HEK293T (cell line): ENCODE measurements around the gene RAB40B.

Source experiments
- ARNT ChIP-seq: fragments of 450-650 bp; IDR thresholded peaks from 2 replicates; pipeline ENCODE4 v1.6.1; 2017; ENCODE audit warnings: mild to moderate bottlenecking
- BHLHE40 ChIP-seq: fragments of 450-650 bp; IDR thresholded peaks from 2 replicates; pipeline ENCODE4 v1.6.1; 2016; ENCODE audit warnings: mild to moderate bottlenecking, moderate library complexity, borderline replicate concordance
- ELF4 ChIP-seq: fragments of 450-650 bp; IDR thresholded peaks from 2 replicates; pipeline ENCODE4 v1.6.1; 2017; ENCODE audit warnings: antibody characterized with exemption
- FOXA1 ChIP-seq: fragments of 450-650 bp; IDR thresholded peaks from 2 replicates; pipeline ENCODE4 v1.6.1; 2016; ENCODE audit warnings: mild to moderate bottlenecking
- FOXK2 ChIP-seq: fragments of 450-650 bp; IDR thresholded peaks from 2 replicates; pipeline ENCODE4 v1.6.1; 2016; ENCODE audit warnings: mild to moderate bottlenecking
- FOXM1 ChIP-seq: fragments of 450-650 bp; IDR thresholded peaks from 2 replicates; pipeline ENCODE4 v1.6.1; 2017; ENCODE audit warnings: mild to moderate bottlenecking, borderline replicate concordance
- HDGF ChIP-seq: fragments of 450-650 bp; IDR thresholded peaks from 2 replicates; pipeline ENCODE4 v1.6.1; 2017; ENCODE audit warnings: antibody characterized with exemption, borderline replicate concordance
- L3MBTL2 ChIP-seq: fragments of 450-650 bp; conservative IDR thresholded peaks from 2 replicates; pipeline ENCODE4 v1.6.1; 2016; ENCODE audit warnings: mild to moderate bottlenecking
- SP1 ChIP-seq: fragments of 450-650 bp; IDR thresholded peaks from 2 replicates; pipeline ENCODE4 v1.6.1; 2017
- SUZ12 ChIP-seq: fragments of 450-650 bp; IDR thresholded peaks from 2 replicates; pipeline ENCODE4 v1.6.1; 2016; ENCODE audit warnings: mild to moderate bottlenecking
- TARDBP ChIP-seq: fragments of 450-650 bp; IDR thresholded peaks from 2 replicates; pipeline ENCODE4 v1.6.1; 2016

- TF ChIP-seq HDGF, result no peak
- TF ChIP-seq FOXM1, result no peak
- no peak for TF ChIP-seq FOXA1
- TF ChIP-seq TARDBP, result no peak
- no peak for TF ChIP-seq ARNT
- no peak for TF ChIP-seq L3MBTL2
- no peak for TF ChIP-seq SP1
- TF ChIP-seq SUZ12, result no peak
- no peak for TF ChIP-seq FOXK2
- no peak for TF ChIP-seq ELF4
- TF ChIP-seq BHLHE40, result no peak
These were observed 1.3 kb downstream of the RAB40B start for GRCh38 chr17:82696916-82697807.
